Epithelial cell of esophagus (primary cell): ENCODE results near the gene FARS2.

Experiments
- DNase-seq: peaks from one replicate; pipeline ENCODE4 v3.0.0; 2010; ENCODE audit warnings: low read depth
- H3K4me3 ChIP-seq: 2 replicates; pipeline ENCODE4 v1.5.1; 2011; ENCODE audit warnings: mild to moderate bottlenecking, low read length, control low read depth
- CTCF ChIP-seq: IDR thresholded peaks from 2 replicates; pipeline ENCODE4 v1.5.1; 2011; ENCODE audit warnings: low read depth, mild to moderate bottlenecking, low read length, control low read depth, inconsistent platforms; ENCODE audit not compliant: insufficient read depth; ENCODE audit errors: missing control alignments

Gene FARS2

GRCh38 chr6:5781019-5781418 lies 519.7 kb downstream of the FARS2 start:
- no peak for DNase-seq
- no peak for TF ChIP-seq CTCF

GRCh38 chr6:5781966-5782556 lies 520.7 kb downstream of the FARS2 start:
- TF ChIP-seq CTCF: no peak
- no peak overlapping the region for H3K4me3 ChIP-seq
- DNase-seq: no peak

More at GRCh38 chr6:5781019-5781418, 519.7 kb downstream of the FARS2 start:
- no peak overlapping the region for H3K4me3 ChIP-seq

GRCh38 chr6:5782783-5783547 lies 521.7 kb downstream of the FARS2 start:
- TF ChIP-seq CTCF: no peak
- no peak overlapping the region for H3K4me3 ChIP-seq
- DNase-seq: no peak

- no peak for TF ChIP-seq CTCF
- H3K4me3 ChIP-seq: no peak overlapping the region
- DNase-seq: no peak
These were observed 522.3 kb downstream of the FARS2 start for GRCh38 chr6:5783584-5784089.

GRCh38 chr6:5785249-5785648 lies 523.9 kb downstream of the FARS2 start:
- TF ChIP-seq CTCF: no peak
- DNase-seq: no peak
- H3K4me3 ChIP-seq: no peak overlapping the region

GRCh38 chr6:5786321-5786968 lies 525.1 kb downstream of the FARS2 start:
- peak; percentile 19 for DNase-seq
- no peak overlapping the region for H3K4me3 ChIP-seq
- no peak for TF ChIP-seq CTCF
